Femur (tissue), 1 donor: ENCODE measurements around the gene KCNJ12.
"Not testable (repeated sequence)": the region's sequence is repeated elsewhere in the genome, so short reads cannot be mapped to it uniquely, and the experiment has no call there.

ENCODE experiments used
- DNase-seq: peaks from one replicate; pipeline ENCODE4 v3.0.0-alpha.2; 2017

Gene KCNJ12

GRCh38 chr17:21408766-21409300 is 32.7 kb downstream of the KCNJ12 start:
- DNase-seq: not testable (repeated sequence)

GRCh38 chr17:21409388-21409787 is 33.2 kb downstream of the KCNJ12 start:
- DNase-seq: not testable (repeated sequence)

- not testable (repeated sequence) for DNase-seq
Measured at GRCh38 chr17:21409971-21410370, 33.8 kb downstream of the KCNJ12 start.

GRCh38 chr17:21410371-21410770 is 34.2 kb downstream of the KCNJ12 start:
- not testable (repeated sequence) for DNase-seq

- not testable (repeated sequence) for DNase-seq
Measured at GRCh38 chr17:21410906-21411678, 34.9 kb downstream of the KCNJ12 start.

GRCh38 chr17:21411679-21412205 is 35.6 kb downstream of the KCNJ12 start:
- not testable (repeated sequence) for DNase-seq

- DNase-seq: not testable (repeated sequence)
Measured at GRCh38 chr17:21412207-21412681, 36.1 kb downstream of the KCNJ12 start.

- not testable (repeated sequence) for DNase-seq
Measured at GRCh38 chr17:21413570-21414279, 37.6 kb downstream of the KCNJ12 start.

GRCh38 chr17:21414616-21415015 is 38.5 kb downstream of the KCNJ12 start:
- not testable (repeated sequence) for DNase-seq

- not testable (repeated sequence) for DNase-seq
Measured at GRCh38 chr17:21415166-21415990, 39.2 kb downstream of the KCNJ12 start.

GRCh38 chr17:21416471-21416981 is 40.4 kb downstream of the KCNJ12 start:
- not testable (repeated sequence) for DNase-seq

GRCh38 chr17:21417349-21417748 is 41.2 kb downstream of the KCNJ12 start:
- not testable (repeated sequence) for DNase-seq

- peak; percentile 12 for DNase-seq
Measured at GRCh38 chr17:21417921-21418320, 41.8 kb downstream of the KCNJ12 start.

- DNase-seq: no peak
Measured at GRCh38 chr17:21418446-21419298, 42.5 kb downstream of the KCNJ12 start.

GRCh38 chr17:21419299-21420239 is 43.4 kb downstream of the KCNJ12 start:
- peak; percentile 15 for DNase-seq

- not testable (repeated sequence) for DNase-seq
Measured at GRCh38 chr17:21420503-21421090, 44.4 kb downstream of the KCNJ12 start.

GRCh38 chr17:21421421-21422310 is 45.5 kb downstream of the KCNJ12 start:
- peak; percentile 18 for DNase-seq
